T-helper 2 cell treated with Interferon-gamma antibody and Interleukin-4, amounts not matched to agents 5 μg/mL and 100 μg/mL, for 36 hours (primary cell): Measurements from ENCODE around the gene PSIP1.
"Not testable (repeated sequence)": the region's sequence is repeated elsewhere in the genome, so short reads cannot be mapped to it uniquely, and the experiment has no call there.

Source experiments
- DNase-seq: peaks from one replicate; pipeline ENCODE4 v3.0.0; 2021; ENCODE audit warnings: low spot score
- H3K27ac Mint-ChIP-seq: one replicate; pipeline ENCODE4 v1.8.0; 2021; ENCODE audit warnings: mild to moderate bottlenecking, mixed read lengths
- H3K27me3 Mint-ChIP-seq: one replicate; pipeline ENCODE4 v1.8.0; 2021; ENCODE audit warnings: low read depth, mixed read lengths
- H3K36me3 Mint-ChIP-seq: one replicate; pipeline ENCODE4 v1.8.0; 2021; ENCODE audit warnings: low read depth, mixed read lengths
- H3K4me1 Mint-ChIP-seq: one replicate; pipeline ENCODE4 v1.8.0; 2021; ENCODE audit warnings: low read depth, mixed read lengths
- H3K4me3 Mint-ChIP-seq: one replicate; pipeline ENCODE4 v1.8.0; 2022; ENCODE audit warnings: mild to moderate bottlenecking, moderate library complexity, mixed read lengths
- H3K9me3 Mint-ChIP-seq: one replicate; pipeline ENCODE4 v1.8.0; 2021; ENCODE audit warnings: mixed read lengths

Gene PSIP1

DNA sequence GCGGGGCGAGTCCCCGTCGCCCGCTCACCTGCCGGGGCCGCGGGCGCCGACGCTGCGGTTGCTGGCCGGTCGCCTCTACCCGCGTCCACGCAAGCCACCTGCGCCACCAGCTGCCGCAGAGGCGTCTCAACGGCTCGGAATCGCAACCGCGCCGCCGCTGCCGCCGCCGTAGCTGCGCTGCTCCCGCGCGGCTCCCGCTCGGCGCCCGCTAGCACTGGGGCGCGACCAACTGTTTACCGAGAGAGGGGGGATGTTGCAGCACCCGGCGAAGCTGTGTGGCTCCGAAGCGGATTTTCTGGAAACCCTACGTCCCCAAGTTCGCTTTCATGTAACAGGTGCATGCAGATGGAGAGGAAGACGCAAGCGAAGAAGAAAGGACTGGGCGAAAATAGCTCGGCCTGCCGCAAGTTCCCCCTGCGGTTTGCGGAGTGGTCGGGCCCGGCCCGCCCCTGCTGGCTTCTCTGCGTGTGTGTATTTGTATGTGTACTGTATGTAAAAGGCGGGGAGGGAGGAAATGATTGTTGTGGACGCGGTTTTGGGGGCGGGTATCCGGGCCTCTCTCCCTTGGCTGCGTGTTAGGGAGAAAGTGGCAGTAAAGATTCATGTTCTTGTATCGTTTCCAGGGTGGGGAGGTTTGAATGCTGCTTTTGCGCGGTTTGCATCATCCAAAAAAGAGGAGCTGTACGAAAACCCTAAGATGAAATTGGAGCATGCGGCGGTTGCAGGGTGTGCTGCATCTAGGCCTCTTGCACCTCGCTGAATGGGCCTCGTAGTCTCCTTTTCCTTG is at the start of gene PSIP1:
Gene PSIP1 (minus strand): TSS at position 182 of the 787 bp plus-strand sequence. CDS start 782 bp downstream, outside the sequence.
- Mint-ChIP-seq H3K4me1 (peaks cover 45% of the 10 kb centered on the region), H3K36me3 (peaks cover 32% of the 10 kb centered on the region), H3K9me3 (no peaks in the 10 kb centered on the region), H3K27ac (peak within 1 kb of the TSS; percentile 100), H3K27me3 (no peaks in the 10 kb centered on the region), H3K4me3 (peak within 1 kb of the TSS; percentile 88)
- DNase-seq: peak; percentile 86

DNA sequence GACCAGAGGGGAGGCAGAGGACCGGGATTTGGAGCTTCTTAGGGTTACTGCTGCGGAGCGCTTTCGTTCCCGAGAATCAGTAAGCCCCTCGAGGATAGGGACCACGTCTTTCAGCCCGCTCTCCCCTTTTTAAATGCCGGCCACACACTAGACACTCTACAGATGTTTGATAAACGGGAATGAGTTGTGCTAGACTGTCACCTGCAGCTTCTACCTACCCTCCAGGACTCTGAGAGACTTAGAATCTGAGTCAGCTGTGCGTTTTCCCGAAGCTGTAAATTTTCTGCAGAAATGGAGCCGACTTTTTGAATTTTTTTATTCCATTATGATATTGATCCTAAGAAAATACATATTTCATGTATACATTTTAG is 42.7 kb upstream of the PSIP1 start:
- Mint-ChIP-seq H3K4me1 (peaks cover 10% of the 10 kb centered on the region), H3K27ac (peak overlapping the region; percentile 85)

DNA sequence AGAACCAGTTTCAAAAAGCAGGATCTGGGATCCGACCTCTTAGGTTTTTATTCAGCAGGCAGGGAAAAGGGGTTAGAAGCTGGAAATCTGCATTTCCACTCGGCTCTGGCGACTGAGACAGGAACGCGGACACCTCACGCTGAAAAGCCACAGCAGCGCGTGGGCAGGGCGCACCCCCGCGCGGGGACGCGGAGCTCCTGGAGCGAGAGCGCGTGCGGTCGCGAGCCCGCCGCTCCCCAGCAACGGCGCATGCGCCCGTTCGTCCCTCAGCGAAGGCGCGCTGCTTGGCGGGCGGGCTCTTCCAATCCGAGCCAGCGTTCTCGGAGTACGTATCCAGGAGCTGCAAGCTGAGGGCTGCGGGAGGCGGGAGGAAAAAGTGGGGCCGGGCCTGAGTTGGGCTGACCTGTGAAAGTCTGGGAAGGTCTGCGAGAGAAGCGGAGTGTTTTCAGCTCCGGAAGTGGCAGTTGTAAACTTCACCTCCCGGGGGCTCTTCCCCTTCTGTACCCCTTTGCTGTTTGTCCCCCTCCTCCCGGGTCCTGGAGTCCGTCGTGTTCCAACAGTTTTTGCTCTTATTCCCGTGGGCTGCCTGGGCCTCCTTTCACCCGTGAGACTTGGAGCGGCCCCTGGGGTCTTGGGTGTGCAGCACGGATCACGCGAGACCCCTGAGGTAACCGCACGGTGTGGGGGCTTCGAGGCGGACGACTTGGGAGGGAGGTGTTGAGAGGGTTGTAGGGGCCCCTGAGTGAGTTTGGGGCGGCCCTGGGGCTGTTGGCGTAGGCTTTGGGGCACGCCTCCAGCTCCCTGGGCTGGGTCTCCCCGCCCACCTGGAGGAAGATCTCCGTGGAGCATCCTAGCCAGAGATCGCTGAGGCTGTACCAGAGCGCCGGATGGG is 42.1 kb upstream of the PSIP1 start, which contains the start of gene CCDC171:
Gene CCDC171 (plus strand): TSS at position 408 of the 892 bp plus-strand sequence. CDS start 11,046 bp downstream, outside the sequence.
- peaks cover 10% of the 10 kb centered on the region for H3K4me1 Mint-ChIP-seq
- H3K27me3 Mint-ChIP-seq: peaks cover 20% of the 10 kb centered on the region
- no peaks in the 10 kb centered on the region for H3K36me3 Mint-ChIP-seq
- no peaks in the 10 kb centered on the region for H3K9me3 Mint-ChIP-seq
- DNase-seq: peak; percentile 90
- peak within 1 kb of the TSS; percentile 90 for H3K4me3 Mint-ChIP-seq
- H3K27ac Mint-ChIP-seq: peak within 1 kb of the TSS; percentile 85

More for the DNA sequence above, 42.7 kb upstream of the PSIP1 start:
- H3K4me3 Mint-ChIP-seq: peak overlapping the region; percentile 90
- H3K27me3 Mint-ChIP-seq: peaks cover 20% of the 10 kb centered on the region
- DNase-seq: no peak
- H3K36me3 Mint-ChIP-seq: no peaks in the 10 kb centered on the region
- H3K9me3 Mint-ChIP-seq: no peaks in the 10 kb centered on the region

DNA sequence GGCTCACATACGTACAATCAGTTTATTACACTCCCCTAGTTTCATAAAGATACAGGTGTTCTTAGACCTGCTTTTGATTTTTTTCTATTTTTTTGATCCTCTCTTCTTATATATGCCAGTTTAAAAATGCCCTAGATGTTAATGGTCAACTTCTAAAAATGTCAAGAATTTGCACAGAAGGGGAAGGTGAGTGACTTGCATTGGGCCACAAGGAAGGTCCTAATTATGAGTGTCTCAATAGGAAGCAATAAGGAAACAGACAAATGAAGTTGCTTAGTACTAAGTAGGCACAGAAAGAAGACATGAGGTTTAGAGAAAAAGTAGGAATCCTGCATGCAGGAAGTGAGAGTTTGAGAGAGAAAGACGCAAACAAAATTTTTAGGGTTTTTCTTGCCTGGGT is 38.8 kb upstream of the PSIP1 start:
- no peaks in the 10 kb centered on the region for H3K9me3 Mint-ChIP-seq
- H3K27me3 Mint-ChIP-seq: peaks cover 13% of the 10 kb centered on the region
- no peak overlapping the region for H3K4me3 Mint-ChIP-seq
- no peak for DNase-seq
- peaks cover 10% of the 10 kb centered on the region for H3K4me1 Mint-ChIP-seq
- no peak overlapping the region for H3K27ac Mint-ChIP-seq
- H3K36me3 Mint-ChIP-seq: no peaks in the 10 kb centered on the region

DNA sequence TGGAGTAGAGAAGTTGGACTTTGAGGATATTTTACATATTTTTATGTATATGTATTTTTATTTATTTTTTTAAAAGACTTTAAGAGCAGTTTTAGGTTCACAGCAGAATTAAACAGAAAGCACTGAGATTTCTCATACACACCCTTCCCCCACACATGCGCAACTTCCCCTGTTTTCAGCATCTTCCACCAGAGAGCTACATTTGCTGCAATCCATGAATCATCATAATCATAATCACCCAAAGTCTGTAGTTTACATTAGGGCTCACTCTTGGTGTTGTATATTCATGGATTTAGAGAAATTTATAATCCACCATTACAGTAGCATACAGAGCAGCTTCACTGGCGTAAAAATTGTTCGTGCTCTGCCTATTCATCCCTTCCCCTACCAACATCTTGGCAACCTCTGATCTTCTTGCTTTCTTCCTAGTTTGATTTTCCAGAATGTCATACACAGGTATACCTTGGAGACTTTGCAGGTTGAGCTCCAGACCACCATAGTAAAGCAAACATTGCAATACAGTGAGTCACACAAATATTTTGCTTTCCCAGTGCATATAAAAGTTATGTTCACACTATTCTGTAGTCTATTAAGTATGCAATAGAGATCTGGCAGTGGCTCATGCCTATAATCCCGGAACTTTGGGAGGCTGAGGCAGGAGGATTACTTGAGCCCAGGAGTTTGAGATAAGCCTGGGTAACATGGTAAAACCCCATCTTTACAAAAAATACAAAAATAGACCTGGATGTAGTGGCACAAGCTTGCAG is 32.5 kb upstream of the PSIP1 start:
- Mint-ChIP-seq H3K9me3 (no peaks in the 10 kb centered on the region), H3K4me1 (no peaks in the 10 kb centered on the region), H3K27me3 (peaks cover 5% of the 10 kb centered on the region), H3K4me3 (no peak overlapping the region), H3K27ac (no peak overlapping the region), H3K36me3 (no peaks in the 10 kb centered on the region)
- no peak for DNase-seq

DNA sequence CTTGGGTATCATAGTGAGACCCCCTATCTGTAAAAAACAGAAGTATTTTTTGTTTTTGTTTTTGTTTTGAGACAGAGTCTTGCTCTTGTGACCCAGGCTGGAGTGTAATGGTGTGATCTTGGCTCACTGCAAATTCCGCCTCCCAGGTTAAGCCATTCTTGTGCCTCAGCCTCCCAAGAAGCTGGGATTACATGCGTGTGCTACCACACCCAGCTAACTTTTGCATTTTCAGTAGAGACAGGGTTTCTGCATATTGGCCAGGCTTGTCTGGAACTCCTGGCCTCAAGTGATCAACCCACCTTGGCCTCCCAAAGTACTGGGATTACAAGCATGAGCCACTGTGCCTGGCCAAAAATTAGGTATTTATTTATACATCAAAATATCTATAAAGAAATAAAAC is 31.9 kb upstream of the PSIP1 start:
- Mint-ChIP-seq H3K9me3 (no peaks in the 10 kb centered on the region), H3K27ac (no peak overlapping the region), H3K27me3 (peaks cover 5% of the 10 kb centered on the region), H3K4me3 (no peak overlapping the region), H3K4me1 (no peaks in the 10 kb centered on the region), H3K36me3 (no peaks in the 10 kb centered on the region)
- DNase-seq: no peak

DNA sequence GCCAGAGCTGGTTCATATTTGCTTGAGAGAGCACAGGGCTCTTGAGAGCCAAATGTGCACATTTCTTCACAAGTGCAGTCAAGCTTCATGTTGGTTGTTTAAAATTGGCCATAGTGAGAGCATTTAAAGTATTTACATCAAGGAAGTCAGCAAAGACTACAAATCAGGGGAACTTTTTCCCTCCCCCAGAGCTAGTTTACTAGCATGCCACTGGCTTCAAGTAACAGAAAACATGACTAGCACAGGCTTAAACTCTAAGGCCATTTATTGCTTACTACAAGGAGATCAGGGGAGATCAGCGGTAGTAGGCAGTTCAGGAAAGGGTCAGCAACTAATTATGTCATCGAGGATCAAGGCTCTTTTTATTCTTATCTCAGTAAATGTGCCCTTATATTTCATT is 31.1 kb upstream of the PSIP1 start:
- Mint-ChIP-seq H3K4me1 (no peaks in the 10 kb centered on the region), H3K4me3 (no peak overlapping the region), H3K27me3 (peaks cover 6% of the 10 kb centered on the region), H3K36me3 (no peaks in the 10 kb centered on the region), H3K9me3 (no peaks in the 10 kb centered on the region), H3K27ac (no peak overlapping the region)
- no peak for DNase-seq

DNA sequence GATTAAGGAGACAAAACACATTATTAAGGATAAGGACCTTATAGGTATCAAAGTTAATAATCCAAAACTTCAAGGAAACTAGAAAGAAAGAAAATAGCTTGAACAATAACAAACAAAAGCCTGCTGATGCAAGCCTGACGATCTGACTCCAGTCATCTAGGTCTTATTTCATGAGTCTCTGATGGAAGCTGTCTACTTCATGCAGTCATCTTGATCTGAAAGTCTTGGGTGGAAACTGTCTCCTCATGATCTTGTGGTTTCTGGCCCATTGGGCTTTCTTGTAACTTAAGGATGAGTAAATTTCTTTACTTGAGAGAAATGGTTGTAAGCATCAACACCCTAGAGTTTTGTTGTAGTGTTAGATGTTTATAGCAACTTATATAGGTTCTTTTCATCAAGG is 20.6 kb upstream of the PSIP1 start:
- no peak overlapping the region for H3K4me3 Mint-ChIP-seq
- DNase-seq: no peak
- no peak overlapping the region for H3K27ac Mint-ChIP-seq
- no peaks in the 10 kb centered on the region for H3K36me3 Mint-ChIP-seq
- H3K4me1 Mint-ChIP-seq: peaks cover 3% of the 10 kb centered on the region
- no peaks in the 10 kb centered on the region for H3K9me3 Mint-ChIP-seq
- H3K27me3 Mint-ChIP-seq: no peaks in the 10 kb centered on the region

DNA sequence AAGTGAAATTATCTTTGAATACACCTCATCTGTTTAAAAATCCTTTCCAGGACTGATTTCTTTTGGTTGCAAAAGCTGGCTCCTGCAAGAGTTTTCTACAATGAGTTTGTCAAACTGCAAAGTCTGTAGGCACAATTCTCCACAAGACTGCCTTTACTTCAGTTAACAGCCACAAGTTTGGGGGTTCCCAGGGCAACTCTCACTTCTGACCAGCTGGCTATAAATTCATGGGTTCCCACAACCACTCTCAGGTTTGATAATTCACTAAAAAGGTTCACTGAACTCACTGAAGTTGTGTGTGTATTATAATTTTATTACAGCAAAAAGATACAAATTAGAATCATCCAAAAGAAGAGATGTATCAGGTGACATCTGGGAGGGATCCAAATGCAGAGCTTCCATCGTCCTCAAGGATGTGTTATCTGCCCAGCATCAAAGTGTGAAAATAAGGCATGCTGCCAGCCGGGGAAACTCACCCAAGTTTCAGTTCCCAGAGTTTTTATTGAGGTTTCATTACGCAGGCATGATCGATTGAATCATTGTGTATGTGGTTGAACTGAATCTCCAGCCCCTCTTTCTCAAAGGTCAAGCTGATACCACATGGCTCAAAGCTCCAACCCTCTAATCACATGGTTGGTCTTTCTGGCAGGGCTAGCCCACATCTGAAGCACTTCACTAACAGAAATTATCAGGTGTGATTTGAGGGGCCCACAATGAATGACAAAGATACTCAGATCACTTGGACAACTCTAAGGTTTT is 19.0 kb upstream of the PSIP1 start:
- Mint-ChIP-seq H3K9me3 (no peaks in the 10 kb centered on the region), H3K4me3 (no peak overlapping the region), H3K27ac (no peak overlapping the region), H3K27me3 (peaks cover 4% of the 10 kb centered on the region), H3K36me3 (no peaks in the 10 kb centered on the region), H3K4me1 (peaks cover 3% of the 10 kb centered on the region)
- no peak for DNase-seq

DNA sequence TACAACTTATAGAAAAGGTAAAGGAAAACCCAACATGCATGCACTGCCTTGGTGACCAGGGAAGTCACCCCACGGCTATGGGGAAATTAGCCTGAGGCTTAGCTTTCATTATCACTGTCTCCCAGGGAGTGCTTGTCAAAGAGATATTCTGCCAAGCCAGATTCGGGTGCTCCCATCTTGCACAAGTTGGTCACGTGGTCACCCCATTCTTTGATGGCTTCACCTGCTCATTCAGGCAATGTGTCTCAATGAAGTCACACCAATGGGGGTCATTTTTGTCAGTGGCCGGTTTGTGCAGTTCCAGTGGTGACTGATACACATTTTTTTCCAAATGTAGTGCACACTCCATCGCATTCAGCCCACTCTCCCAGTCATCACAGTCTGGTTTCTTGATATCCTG is 16.3 kb upstream of the PSIP1 start:
- DNase-seq, H3K4me3 Mint-ChIP-seq: not testable (repeated sequence)

DNA sequence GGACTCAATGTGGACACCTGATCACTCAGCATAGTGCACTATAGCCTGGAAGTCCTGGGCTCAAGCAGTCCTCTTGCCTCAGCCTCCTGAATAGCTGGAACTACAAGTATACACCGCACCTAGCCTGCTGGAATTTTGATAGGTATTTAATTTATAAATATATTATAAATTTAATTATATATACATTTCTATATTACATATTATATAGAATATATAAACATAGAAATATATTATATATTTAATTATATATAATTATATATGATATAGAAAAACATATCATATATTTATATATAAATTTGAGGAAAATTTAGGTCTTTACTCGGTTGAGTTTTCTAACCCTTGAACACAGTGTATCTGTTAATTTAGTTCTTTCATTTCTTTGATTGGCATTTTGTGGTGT is 15.2 kb upstream of the PSIP1 start:
- H3K4me1 Mint-ChIP-seq: peaks cover 2% of the 10 kb centered on the region
- H3K9me3 Mint-ChIP-seq: no peaks in the 10 kb centered on the region
- no peak overlapping the region for H3K27ac Mint-ChIP-seq
- H3K27me3 Mint-ChIP-seq: peaks cover 4% of the 10 kb centered on the region
- no peak for DNase-seq
- no peaks in the 10 kb centered on the region for H3K36me3 Mint-ChIP-seq
- no peak overlapping the region for H3K4me3 Mint-ChIP-seq

More for the DNA sequence above, 16.3 kb upstream of the PSIP1 start:
- H3K4me1 Mint-ChIP-seq, H3K9me3 Mint-ChIP-seq, H3K27me3 Mint-ChIP-seq, H3K36me3 Mint-ChIP-seq, H3K27ac Mint-ChIP-seq: not testable (repeated sequence)

DNA sequence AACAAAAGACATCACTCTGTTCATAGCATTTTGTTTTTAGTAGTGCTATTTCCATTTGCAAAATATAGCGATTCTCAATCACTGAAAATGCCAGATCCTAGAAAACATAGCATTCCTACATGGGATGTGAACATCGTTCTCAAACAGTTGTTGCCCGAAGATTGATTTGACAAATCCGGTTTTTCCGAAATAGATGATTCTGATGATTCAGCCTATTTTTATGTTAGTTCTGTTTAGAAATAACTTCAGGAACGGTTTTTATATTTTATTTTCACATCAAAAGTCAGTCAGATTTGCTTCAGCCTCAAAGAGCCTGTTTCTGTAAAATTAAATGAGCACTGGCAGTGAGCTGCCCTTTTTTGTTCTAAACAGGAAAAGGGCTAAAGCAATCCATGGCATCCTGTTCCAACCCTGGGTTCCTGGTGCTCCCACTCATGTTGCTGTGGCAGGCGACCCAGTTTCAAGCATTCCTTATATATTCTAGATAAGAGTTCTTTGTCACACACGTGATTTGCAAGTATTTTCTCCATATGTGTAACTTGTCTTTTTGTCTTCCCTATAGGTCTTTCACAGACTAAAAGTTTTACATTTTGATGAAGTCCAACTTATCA is 14.2 kb upstream of the PSIP1 start:
- H3K27ac Mint-ChIP-seq: no peak overlapping the region
- peaks cover 4% of the 10 kb centered on the region for H3K27me3 Mint-ChIP-seq

More for the DNA sequence above, 14.2 kb upstream of the PSIP1 start:
- Mint-ChIP-seq H3K9me3 (no peaks in the 10 kb centered on the region), H3K4me3 (no peak overlapping the region), H3K4me1 (peaks cover 2% of the 10 kb centered on the region), H3K36me3 (no peaks in the 10 kb centered on the region)
- no peak for DNase-seq
